Stimulated activated CD8-positive, alpha-beta memory T cell treated with anti-CD3 and anti-CD28 coated beads, Interleukin-12 subunit alpha, Interleukin-12 subunit beta, amount 100 ng/mL, for 24 hours (primary cell): ENCODE results near the gene GRIA4.
"Not testable (repeated sequence)": the region's sequence is repeated elsewhere in the genome, so short reads cannot be mapped to it uniquely, and the experiment has no call there.

ENCODE experiments used
- DNase-seq: peaks from one replicate; pipeline ENCODE4 v3.0.0-alpha.2; 2020; ENCODE audit errors: extremely low read depth

The GRIA4 gene

GRCh38 chr11:106001304-106002012 lies 391.6 kb downstream of the GRIA4 start:
- DNase-seq: no peak

GRCh38 chr11:106003094-106003493 lies 393.2 kb downstream of the GRIA4 start:
- not testable (repeated sequence) for DNase-seq

DNA sequence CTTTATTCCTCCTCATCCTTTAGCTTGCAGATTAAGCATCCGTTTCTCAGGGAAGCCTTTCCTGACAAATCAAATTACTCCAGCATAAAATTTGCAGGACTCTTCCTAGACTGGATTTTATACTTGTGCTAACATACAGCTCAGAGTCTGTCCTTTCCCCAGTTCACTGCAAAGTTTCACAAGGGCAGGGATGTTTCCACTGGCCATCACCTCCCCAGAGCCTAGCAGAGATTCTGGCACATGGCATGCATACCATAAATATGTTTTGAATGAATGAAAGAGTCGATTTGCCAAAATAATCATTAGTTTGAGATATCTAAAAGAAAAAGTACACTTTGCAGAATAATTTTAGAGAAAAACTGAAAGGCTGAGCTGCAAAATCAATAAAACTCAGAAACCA lies 401.6 kb downstream of the GRIA4 start:
- no peak for DNase-seq

GRCh38 chr11:106012744-106013143 lies 402.9 kb downstream of the GRIA4 start:
- DNase-seq: no peak

DNA sequence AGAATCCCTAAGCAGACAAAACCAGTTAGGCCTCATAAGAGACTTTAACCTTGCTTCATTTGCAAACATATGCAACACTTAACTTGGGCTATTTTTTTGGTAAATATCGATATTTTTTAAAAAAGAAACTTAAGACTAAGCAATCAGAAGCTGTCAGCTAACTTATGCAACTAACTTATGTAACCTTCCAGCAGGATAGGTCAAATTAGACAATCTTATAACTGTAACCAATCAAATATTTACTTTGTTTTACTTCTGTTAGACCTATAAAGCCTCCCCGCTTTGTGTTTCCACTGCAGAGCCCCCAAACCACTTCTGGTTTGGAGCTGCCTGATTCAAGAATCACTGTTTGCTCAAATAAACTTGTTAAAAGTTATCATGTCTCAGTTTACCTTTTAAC lies 404.2 kb downstream of the GRIA4 start:
- DNase-seq: no peak

GRCh38 chr11:106014620-106015019 lies 404.7 kb downstream of the GRIA4 start:
- no peak for DNase-seq

- no peak for DNase-seq
These were observed 405.2 kb downstream of the GRIA4 start for GRCh38 chr11:106015066-106015465.

DNA sequence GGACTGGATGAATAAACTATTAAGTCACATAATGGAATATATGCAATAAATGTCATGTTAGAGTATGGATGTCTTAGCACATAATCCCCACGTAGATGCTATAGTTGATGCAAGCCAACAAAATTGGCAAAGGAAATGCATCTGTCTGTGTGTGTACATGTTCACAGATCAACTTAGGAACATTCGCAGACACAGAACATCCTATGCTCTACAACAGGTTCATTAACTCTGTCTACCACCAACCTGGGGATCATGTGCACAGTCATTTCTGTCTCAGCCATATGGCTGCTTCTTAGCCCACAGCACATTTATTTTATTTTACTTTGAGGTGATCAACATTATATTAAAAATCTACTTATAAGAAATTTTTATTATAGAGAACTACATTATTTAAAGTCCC lies 407.2 kb downstream of the GRIA4 start:
- DNase-seq: no peak

DNA sequence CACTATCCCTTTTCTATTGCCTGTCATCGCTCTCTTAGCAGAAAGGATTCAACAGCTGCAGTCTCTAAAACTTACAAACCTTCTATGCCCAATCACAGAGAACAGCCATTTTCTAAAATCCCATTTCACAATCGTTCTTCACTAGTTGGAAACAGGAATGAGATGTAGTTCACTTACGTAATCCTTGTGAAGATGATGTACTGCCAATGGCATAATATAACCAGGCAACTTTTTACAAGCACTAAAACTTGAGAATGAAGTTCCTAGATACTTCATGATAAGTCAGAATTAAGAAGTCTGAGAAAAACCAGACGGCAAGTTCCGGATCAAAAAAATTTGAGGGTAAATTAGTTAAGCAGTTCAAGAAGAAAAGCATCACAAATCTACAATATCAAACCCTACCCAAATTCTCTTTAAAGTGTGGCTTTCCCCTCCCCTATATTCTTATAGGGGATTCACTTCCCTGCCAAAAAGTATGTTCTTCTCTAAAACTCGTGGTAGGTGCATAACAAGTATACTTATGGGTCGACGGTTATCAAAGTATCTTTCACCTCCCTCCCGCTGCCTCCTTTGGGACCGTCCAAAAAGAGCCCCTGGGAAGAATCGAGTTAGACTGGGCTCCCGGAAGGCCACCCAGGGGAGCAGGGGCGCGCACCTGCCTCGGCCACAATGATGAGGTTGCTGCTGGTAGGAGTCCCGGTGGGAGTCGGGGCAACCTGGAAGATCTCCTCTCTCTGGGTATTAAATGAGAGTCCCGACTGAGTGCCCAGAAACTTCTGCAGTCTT lies 411.5 kb downstream of the GRIA4 start:
- DNase-seq: no peak

DNA sequence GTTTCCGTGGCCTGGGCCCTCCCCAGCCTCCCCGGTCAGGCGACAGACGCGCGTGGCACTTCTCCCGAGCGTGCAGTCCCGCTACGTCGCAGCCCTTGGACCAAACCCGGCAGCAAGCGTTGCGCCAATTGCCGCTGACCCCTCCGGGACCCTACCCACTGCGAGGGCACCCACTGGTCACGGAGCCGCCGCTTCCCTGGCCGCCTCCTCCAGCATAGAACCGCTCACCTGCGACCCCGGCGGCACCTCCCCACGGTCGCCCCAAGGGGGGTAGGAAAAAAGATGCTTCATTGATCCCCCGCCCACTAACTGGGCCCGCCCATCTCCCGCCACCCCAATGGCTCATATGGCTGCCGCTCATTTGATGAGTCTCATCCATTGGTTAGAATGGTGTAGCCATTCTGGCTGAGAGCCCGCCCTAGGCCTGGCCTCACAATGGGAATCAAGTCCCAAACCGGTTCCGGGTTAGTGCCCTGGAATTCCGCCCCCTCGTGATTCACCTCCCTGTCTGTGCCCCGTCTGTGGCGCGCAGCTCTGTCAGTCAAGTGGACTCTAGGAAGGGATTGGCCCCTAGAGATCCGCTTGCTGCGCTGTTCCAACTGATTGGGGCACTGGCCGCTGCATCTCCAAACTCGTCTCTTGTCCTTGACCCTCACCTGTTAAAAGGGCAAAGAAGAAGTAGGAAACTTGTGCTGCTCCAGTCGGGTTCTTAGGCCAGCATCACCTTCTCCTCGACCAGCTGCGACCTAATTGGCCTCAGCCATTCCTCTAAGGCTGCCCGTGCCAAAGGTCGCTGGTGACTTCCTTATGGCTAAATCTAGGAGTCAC lies 412.3 kb downstream of the GRIA4 start, which contains the start of gene MSANTD4:
TSS of gene MSANTD4 (minus strand) at position 274 of the 828 bp plus-strand sequence. CDS start 11,323 bp downstream, outside the sequence.
- DNase-seq: peak; percentile 87

GRCh38 chr11:106022795-106023275 lies 413.0 kb downstream of the GRIA4 start:
- DNase-seq: no peak

DNA sequence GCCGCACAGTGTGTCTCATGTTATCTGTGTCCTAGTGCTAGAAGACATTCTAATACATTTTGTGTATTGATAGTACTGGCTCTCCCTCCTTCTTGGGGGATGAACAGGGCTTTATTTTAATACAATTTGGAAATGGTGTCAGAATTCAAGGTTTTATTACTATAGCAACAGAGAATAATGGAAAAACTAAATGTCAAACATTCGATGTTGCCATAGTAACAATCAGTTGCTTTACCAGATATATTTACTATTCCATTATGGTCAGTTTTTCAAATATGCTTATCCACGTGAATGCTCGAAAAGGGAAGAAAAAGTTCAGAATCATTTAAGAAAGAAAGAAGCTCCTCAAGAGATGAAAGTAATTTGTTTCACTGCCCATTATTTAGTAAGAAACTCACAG lies 420.7 kb downstream of the GRIA4 start:
- no peak for DNase-seq

DNA sequence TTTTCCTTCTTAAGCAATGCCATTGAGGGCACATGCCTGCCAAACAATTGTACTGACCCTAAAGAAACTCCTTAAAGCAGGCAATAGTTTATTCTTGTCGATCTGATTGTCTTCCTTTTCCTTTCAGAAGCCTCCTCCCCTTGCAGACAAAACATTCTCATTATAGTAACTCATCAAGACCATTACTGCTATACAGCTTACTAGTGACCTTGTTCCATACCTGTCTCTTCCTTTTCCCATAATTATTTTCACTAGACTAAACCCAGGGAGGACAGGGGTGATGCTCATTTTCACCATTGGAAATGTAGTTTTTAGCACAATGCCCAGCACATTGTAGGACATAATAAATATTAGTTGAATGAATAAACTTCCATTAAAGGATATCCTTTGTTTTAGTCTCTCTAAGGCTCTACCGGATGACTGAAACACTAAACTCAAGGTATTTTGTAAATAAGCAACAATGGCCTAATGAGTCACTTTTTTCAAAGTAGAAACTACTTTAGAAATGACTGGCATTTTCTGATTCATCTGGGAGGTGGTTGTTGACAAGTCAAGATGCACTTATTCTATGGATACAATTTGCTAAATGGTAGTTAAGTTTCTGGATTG lies 421.4 kb downstream of the GRIA4 start:
- no peak for DNase-seq
